Measurements from ENCODE around the gene LTBP2. TPM values are rescaled to one million over a fixed set of nuclear protein-coding genes. Genes with fewer than 3 reads are reported as not detected.

Gene LTBP2
- total and polyA plus RNA-seq, 2 of the 13 experiments (the other 11 are each of a cell fraction or from before 2014, with no cell fraction given), result 0.20 to 0.41 TPM

DNA sequence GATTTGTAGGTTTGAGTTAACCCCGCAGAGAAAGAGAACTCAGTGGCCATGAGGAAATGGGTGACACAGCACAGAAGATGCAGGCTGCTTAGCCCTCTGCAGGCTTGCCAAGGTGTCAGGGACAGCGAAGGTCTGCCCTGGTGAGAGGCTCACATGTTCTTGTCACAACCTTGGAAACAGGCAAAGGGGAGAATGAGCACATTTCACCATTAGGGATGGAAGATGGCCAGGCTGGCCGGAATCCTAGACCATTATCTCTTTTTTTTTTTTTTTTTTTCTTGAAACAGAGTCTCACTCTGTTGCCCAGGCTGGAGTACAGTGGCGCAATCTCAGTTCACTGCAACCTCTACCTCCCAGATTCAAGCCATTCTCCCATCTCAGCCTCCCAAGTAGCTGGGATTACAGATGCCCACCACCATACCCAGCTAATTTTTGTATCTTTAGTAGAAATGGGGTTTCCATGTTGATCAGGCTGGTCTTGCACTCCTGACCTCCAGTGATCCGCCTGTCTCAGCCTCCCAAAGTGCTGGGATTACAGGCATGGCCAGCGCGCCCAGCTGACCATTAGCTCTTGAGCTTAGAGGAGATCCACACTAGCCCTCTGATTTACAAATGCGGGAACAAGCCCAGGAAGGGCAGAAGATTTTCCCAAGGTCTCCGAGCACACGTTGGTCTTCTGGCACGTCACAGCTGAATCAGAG lies 34.6 kb downstream of the LTBP2 start (continued):
- TF ChIP-seq, protein P1, sequence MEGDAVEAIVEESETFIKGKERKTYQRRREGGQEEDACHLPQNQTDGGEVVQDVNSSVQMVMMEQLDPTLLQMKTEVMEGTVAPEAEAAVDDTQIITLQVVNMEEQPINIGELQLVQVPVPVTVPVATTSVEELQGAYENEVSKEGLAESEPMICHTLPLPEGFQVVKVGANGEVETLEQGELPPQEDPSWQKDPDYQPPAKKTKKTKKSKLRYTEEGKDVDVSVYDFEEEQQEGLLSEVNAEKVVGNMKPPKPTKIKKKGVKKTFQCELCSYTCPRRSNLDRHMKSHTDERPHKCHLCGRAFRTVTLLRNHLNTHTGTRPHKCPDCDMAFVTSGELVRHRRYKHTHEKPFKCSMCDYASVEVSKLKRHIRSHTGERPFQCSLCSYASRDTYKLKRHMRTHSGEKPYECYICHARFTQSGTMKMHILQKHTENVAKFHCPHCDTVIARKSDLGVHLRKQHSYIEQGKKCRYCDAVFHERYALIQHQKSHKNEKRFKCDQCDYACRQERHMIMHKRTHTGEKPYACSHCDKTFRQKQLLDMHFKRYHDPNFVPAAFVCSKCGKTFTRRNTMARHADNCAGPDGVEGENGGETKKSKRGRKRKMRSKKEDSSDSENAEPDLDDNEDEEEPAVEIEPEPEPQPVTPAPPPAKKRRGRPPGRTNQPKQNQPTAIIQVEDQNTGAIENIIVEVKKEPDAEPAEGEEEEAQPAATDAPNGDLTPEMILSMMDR (CRISPR knock-in tag; IDR thresholded peaks at IDR 0.05), result no peak
- TF ChIP-seq MEIS2 (CRISPR knock-in tag; IDR thresholded peaks at IDR 0.05), result no peak

DNA sequence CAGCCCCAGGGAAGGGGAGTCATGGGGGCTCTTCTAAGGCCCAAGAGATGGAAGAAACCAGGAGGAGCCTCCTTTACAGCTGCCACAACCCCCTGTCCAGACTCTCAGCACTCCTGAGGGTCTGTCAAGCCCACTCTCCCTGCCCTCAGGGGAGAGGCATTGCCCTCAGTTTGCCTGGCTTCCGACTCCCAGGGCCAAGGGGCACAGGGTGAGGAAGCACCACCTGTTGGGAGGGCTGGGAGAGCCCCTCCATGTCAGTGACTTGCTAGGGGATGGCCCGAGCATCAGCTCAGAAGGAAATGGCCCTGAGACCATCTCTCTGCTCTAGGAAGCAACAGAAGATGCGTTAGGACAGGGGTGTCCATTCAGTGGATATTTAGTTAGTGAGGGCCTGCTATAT lies 36.1 kb downstream of the LTBP2 start:
- Histone ChIP-seq H3K4me3 (replicated peaks in 1 of 3; ENCODE audit: insufficient read depth in 1 of 3, low read depth in 2 of 3, low read length in 3 of 3) (no peak overlapping the region), H3K36me3 (replicated peaks in 1 of 2; ENCODE audit: control insufficient read depth in 1 of 2, insufficient read depth in 2 of 2, low read length in 2 of 2) (no peaks in the 10 kb centered on the region), H3K27ac (ENCODE audit: extremely low read length, insufficient read depth, low read length) (no peak overlapping the region), H3K4me2 (ENCODE audit: low read depth, low read length) (no peak overlapping the region), H3K27me3 (ENCODE audit: control insufficient read depth in 1 of 2, insufficient read depth in 2 of 2, low read length in 2 of 2) (peaks cover 0 to 9% of the 10 kb centered on the region in 2 experiments; a peak in 2 of 5 replicates), H2AFZ (ENCODE audit: low read length) (no peak overlapping the region), H3K9me3 (ENCODE audit: low read length) (no peaks in the 10 kb centered on the region), H3K9ac (ENCODE audit: insufficient read depth, low read depth, low read length) (no peak overlapping the region), H4K20me1 (ENCODE audit: insufficient read depth, low read length) (no peaks in the 10 kb centered on the region), H3K79me2 (ENCODE audit: insufficient read depth, low read length) (no peaks in the 10 kb centered on the region), H3K4me1 (ENCODE audit: insufficient read depth, low read length) (peaks cover 14% of the 10 kb centered on the region; the same call in 1 of the 2 replicates)
- no TSS peak for BruUV-seq (replicated peaks)
- intact Hi-C loops (cut with micrococcal nuclease; ENCODE audit: unreplicated experiment), result no loop called here
- 13% methylated on average over 2 of the region's 3 CpGs for WGBS (ENCODE audit: low lambda C conversion rate)
- POLR2A ChIA-PET, result no interaction called here
- ATAC-seq (no peak), FAIRE-seq (no peak), DNase-seq (ENCODE audit: low spot score) (no peak)
- no peak for TF ChIP-seq PTBP1 (IDR thresholded peaks at IDR 0.05; ENCODE audit: low read depth, low read length, poor library complexity, severe bottlenecking)
- no peak for TF ChIP-seq ZNF446 (CRISPR knock-in tag; IDR thresholded peaks at IDR 0.05)
- TF ChIP-seq ZNF883 (CRISPR knock-in tag; IDR thresholded peaks at IDR 0.05; ENCODE audit: not compliant biosample characterization), result no peak
- TF ChIP-seq HIVEP1 (CRISPR knock-in tag; IDR thresholded peaks at IDR 0.05), result no peak
- no peak for TF ChIP-seq ZNF34 (CRISPR knock-in tag; IDR thresholded peaks at IDR 0.05; ENCODE audit: borderline replicate concordance)
- CTCF ChIA-PET (ENCODE audit: low intra/inter-chr PET ratio, low total read pairs), result no interaction called here
- in situ Hi-C loops (cut with HindIII; ENCODE audit: extremely low pct_ligation_motif_present, low pct_unique_long_range_greater_than_20kb), result no loop called here

Measured in HepG2 (cell line).